Activated B cell treated with CpG ODN at 0.5 μM for 24 hours (primary cell): ENCODE data around the gene DOCK2. TPM values are rescaled to one million over a fixed set of nuclear protein-coding genes. Genes with fewer than 3 reads are reported as not detected.

Experiments
- ATAC-seq: fragments of 200-7000 bp; cut with Tn5 transposase; one replicate; pipeline ENCODE4 v1.10.0; 2021; ENCODE audit warnings: low read depth, mild to moderate bottlenecking, moderate library complexity
- CTCF ChIA-PET: fragments of 350-600 bp; sonication (Branson Sonifier 250); formaldehyde crosslinking; loops from one replicate; lab custom pipeline; 2021; ENCODE audit warnings: antibody characterized with exemption; lab: Charles Lee
- POLR2A ChIA-PET: fragments of 350-600 bp; sonication (Branson Sonifier 250); formaldehyde crosslinking; loops from one replicate; lab custom pipeline; 2021; ENCODE audit warnings: antibody characterized with exemption; lab: Charles Lee
- DNase-seq: peaks from one replicate; pipeline ENCODE4 v3.0.0; 2022
- H3K27ac Mint-ChIP-seq: one replicate; pipeline ENCODE4 v1.8.0; 2020; ENCODE audit warnings: mixed read lengths
- H3K27me3 Mint-ChIP-seq: one replicate; pipeline ENCODE4 v1.8.0; 2021; ENCODE audit warnings: mixed read lengths
- H3K36me3 Mint-ChIP-seq: one replicate; pipeline ENCODE4 v1.8.0; 2021; ENCODE audit warnings: low read depth, mixed read lengths
- H3K4me1 Mint-ChIP-seq: one replicate; pipeline ENCODE4 v1.8.0; 2021; ENCODE audit warnings: mixed read lengths
- H3K4me3 Mint-ChIP-seq: one replicate; pipeline ENCODE4 v1.8.0; 2020; ENCODE audit warnings: mild to moderate bottlenecking, mixed read lengths
- H3K9me3 Mint-ChIP-seq: one replicate; pipeline ENCODE4 v1.8.0; 2020; ENCODE audit warnings: mixed read lengths
- CTCF ChIP-seq: fragments of 200-600 bp; IDR thresholded peaks from one replicate; pipeline ENCODE4 v1.8.0; 2022; ENCODE audit warnings: antibody characterized with exemption, mild to moderate bottlenecking
- intact Hi-C: fragments of 100-400 bp; cut with micrococcal nuclease; formaldehyde crosslinking; loops from one replicate; pipeline ENCODE4 v1.15.1; 2024
- total RNA-seq: library from RNA; stranded (reverse); gene quantifications from 2 replicates; pipeline ENCODE4 v1.2.3, GENCODE V29; 2022

Gene DOCK2
- total RNA-seq, 1 donor from 2014 or later = 344 TPM

DNA sequence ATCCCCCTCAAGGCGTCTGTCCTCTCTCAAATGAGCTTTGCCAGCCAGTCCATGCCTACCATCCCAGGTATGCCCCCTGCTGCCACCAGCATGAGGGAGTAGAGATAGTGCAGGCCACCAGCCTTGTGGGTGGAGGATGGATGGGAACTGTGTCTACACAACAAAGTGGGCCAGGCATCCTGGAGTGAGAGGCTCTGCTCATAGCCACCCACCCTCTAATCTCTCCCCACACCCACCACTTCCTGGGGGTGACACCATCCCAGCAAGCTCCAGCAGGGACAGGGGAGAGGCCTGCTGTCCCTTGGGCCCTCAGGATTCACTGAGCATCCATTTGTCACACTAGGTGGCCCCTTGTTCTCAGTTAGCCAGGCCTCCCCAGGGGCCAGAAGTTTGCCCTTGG lies 443.1 kb downstream of the DOCK2 start:
- intact Hi-C loops = no loop called here
- Mint-ChIP-seq H3K36me3 (peaks cover 99% of the 10 kb centered on the region), H3K27me3 (no peaks in the 10 kb centered on the region), H3K27ac (no peak overlapping the region), H3K9me3 (no peaks in the 10 kb centered on the region), H3K4me1 (no peaks in the 10 kb centered on the region), H3K4me3 (no peak overlapping the region)
- ChIA-PET CTCF (no interaction called here), POLR2A (no interaction called here)
- no peak for DNase-seq
- no peak for TF ChIP-seq CTCF
- ATAC-seq = no peak

GRCh38 chr5:170080786-170081445 lies 443.8 kb downstream of the DOCK2 start:
- no peak for TF ChIP-seq CTCF
- Mint-ChIP-seq H3K4me1 (no peaks in the 10 kb centered on the region), H3K27ac (no peak overlapping the region), H3K27me3 (no peaks in the 10 kb centered on the region), H3K36me3 (peaks cover 98% of the 10 kb centered on the region), H3K9me3 (no peaks in the 10 kb centered on the region), H3K4me3 (no peak overlapping the region)
- ChIA-PET CTCF (no interaction called here), POLR2A (no interaction called here)
- ATAC-seq = no peak
- intact Hi-C loops = no loop called here
- DNase-seq = no peak

- no peaks in the 10 kb centered on the region for H3K9me3 Mint-ChIP-seq
- intact Hi-C loops = no loop called here
- H3K4me1 Mint-ChIP-seq = no peaks in the 10 kb centered on the region
- H3K27me3 Mint-ChIP-seq = no peaks in the 10 kb centered on the region
- ATAC-seq (no peak), DNase-seq (no peak)
- TF ChIP-seq CTCF = no peak
- ChIA-PET POLR2A (no interaction called here), CTCF (no interaction called here)
- H3K4me3 Mint-ChIP-seq = no peak overlapping the region
- peaks cover 94% of the 10 kb centered on the region for H3K36me3 Mint-ChIP-seq
- no peak overlapping the region for H3K27ac Mint-ChIP-seq
Observed at GRCh38 chr5:170081616-170082015, 444.5 kb downstream of the DOCK2 start.

DNA sequence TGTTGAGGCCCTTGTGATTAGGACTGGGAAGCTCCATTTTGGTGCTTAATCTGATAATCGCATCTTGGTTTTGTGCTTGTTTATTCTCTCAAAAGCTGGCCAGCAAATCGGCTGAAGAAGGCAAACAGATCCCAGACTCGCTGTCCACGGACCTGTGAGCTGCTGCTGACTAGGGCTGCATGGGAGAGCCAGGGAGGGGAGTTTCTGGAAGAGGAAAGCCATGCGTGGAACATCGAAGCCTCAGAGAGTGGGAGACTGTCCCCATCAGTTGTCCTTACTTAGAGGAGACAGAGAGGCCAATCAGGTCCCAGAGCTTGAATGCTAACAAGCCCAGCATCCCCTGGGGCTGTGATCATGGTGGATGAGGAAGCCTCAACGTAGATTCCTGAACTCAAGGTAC lies 445.6 kb downstream of the DOCK2 start:
- ChIA-PET CTCF (no interaction called here), POLR2A (no interaction called here)
- DNase-seq (no peak), ATAC-seq (no peak)
- Mint-ChIP-seq H3K9me3 (no peaks in the 10 kb centered on the region), H3K4me3 (no peak overlapping the region), H3K27ac (no peak overlapping the region), H3K27me3 (no peaks in the 10 kb centered on the region), H3K4me1 (no peaks in the 10 kb centered on the region), H3K36me3 (peaks cover 92% of the 10 kb centered on the region)
- TF ChIP-seq CTCF = no peak
- intact Hi-C loops = no loop called here

DNA sequence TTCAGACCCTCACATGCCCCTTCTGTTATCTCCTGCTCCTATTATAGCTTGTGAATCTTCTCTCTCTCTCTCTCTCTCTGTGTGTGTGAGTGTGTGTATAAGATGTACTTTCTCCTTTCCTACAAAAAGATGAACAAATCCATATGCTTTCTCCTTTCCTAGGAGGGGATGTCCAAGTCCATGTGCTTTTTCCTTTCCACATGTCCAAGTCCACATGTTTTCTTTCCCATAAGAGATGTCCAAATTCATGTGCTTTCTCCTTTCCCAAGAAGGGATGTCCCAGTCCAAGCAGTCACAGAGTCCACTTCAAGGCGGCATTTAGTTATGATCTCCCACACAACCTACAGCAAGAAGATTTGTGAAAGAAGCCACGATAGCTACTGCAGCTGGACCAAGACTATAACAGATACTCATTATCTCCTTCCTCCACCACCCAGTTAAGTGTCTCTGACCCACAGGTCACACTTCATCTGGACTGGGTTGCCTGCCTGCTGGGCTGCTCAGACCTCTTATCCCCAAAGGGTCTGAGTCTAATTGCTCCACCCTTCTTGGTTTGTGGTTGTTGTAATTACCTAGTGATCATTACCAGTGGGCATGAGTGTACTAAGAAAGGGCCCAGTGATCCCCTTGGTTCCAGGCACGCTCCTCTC lies 450.2 kb downstream of the DOCK2 start:
- no peak for TF ChIP-seq CTCF
- Mint-ChIP-seq H3K4me1 (no peaks in the 10 kb centered on the region), H3K27me3 (no peaks in the 10 kb centered on the region), H3K27ac (no peak overlapping the region), H3K36me3 (peaks cover 47% of the 10 kb centered on the region), H3K4me3 (no peak overlapping the region), H3K9me3 (no peaks in the 10 kb centered on the region)
- intact Hi-C loops = no loop called here
- ChIA-PET CTCF (no interaction called here), POLR2A (no interaction called here)
- DNase-seq = no peak
- no peak for ATAC-seq
